ENCODE measurements around the gene ZNF474.

The ZNF474 gene

DNA sequence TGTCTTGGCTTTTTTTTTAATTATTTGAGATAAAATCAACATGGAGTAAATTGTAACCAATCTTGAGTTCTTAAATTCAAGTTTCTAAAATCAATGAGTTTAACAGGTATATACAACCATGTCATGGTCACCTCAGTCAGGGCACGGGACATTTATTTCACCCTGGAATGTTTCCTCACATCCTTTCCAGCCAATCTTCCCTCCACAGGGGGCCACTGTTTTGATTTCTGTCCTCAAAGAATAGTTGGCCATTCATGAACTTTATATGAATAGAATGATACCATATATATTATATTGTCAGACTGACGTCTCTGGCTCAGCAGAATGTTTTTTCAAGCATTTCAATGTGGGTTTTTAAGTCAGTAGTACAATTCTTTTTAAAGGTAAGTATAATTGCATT lies 806 bp downstream of the ZNF474 start:
- H3K27me3 ChIP-seq (ENCODE audit: insufficient read depth, poor library complexity, severe bottlenecking), result no peaks in the 10 kb centered on the region
- H3K36me3 ChIP-seq (ENCODE audit: low read depth), result no peaks in the 10 kb centered on the region
- ATAC-seq (ENCODE audit: low read depth), result no peak
- DNase-seq (ENCODE audit: low spot score), result no peak
- H3K9me3 ChIP-seq (ENCODE audit: severe bottlenecking), result no peaks in the 10 kb centered on the region
- H3K4me1 ChIP-seq (ENCODE audit: insufficient read depth, poor library complexity, severe bottlenecking), result no peaks in the 10 kb centered on the region
- no peak overlapping the region for H3K4me3 ChIP-seq (ENCODE audit: severe bottlenecking)
- H3K27ac ChIP-seq (ENCODE audit: poor library complexity, severe bottlenecking), result no peak overlapping the region
- TF ChIP-seq, protein P1, sequence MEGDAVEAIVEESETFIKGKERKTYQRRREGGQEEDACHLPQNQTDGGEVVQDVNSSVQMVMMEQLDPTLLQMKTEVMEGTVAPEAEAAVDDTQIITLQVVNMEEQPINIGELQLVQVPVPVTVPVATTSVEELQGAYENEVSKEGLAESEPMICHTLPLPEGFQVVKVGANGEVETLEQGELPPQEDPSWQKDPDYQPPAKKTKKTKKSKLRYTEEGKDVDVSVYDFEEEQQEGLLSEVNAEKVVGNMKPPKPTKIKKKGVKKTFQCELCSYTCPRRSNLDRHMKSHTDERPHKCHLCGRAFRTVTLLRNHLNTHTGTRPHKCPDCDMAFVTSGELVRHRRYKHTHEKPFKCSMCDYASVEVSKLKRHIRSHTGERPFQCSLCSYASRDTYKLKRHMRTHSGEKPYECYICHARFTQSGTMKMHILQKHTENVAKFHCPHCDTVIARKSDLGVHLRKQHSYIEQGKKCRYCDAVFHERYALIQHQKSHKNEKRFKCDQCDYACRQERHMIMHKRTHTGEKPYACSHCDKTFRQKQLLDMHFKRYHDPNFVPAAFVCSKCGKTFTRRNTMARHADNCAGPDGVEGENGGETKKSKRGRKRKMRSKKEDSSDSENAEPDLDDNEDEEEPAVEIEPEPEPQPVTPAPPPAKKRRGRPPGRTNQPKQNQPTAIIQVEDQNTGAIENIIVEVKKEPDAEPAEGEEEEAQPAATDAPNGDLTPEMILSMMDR (IDR thresholded peaks at IDR 0.05; ENCODE audit: poor library complexity, severe bottlenecking), result no peak

DNA sequence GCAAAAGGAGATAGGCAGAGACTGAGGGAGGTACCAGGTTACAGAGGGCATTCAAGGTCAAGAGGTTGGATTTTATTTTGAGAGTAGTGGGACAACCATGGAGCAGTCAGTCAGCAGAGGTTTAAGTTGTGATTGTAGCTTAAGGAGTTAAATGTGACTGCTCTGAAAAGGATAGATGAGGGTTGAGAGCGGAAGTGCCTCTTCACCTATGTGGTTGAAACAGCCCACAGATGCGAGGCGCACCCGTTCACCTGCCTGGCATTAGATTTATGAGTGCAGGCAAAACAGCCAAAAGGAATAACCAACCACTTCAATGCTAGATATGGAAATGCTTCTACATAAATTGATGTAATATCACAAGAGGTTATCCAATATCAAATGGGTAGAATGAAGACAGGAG lies 8.4 kb downstream of the ZNF474 start:
- Histone ChIP-seq H3K4me3 (ENCODE audit: severe bottlenecking) (no peak overlapping the region), H3K9me3 (ENCODE audit: severe bottlenecking) (no peaks in the 10 kb centered on the region), H3K4me1 (ENCODE audit: insufficient read depth, poor library complexity, severe bottlenecking) (no peaks in the 10 kb centered on the region), H3K36me3 (ENCODE audit: low read depth) (no peaks in the 10 kb centered on the region), H3K27me3 (ENCODE audit: insufficient read depth, poor library complexity, severe bottlenecking) (no peaks in the 10 kb centered on the region), H3K27ac (ENCODE audit: poor library complexity, severe bottlenecking) (no peak overlapping the region)
- ATAC-seq (ENCODE audit: low read depth) (no peak), DNase-seq (ENCODE audit: low spot score) (no peak)
- TF ChIP-seq, protein P1 (IDR thresholded peaks at IDR 0.05; ENCODE audit: poor library complexity, severe bottlenecking), result no peak

DNA sequence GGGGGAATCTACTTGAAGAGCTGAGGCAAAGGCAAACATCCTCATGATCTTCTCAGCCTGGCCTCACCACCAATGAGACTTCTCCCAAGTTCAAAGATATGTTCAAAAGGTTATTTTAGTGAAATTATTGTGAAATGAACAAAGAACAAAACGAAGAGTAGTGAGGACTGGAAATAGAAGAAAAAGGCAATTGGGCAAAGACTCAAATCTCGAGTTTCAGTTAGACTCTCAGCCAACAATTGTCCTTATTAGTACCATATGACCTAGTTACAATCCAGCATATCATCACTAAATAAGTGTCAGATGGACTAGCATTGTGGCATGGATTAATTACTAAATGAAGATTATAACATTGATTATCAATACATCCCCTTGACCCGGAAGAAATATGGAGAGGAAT lies 9.0 kb downstream of the ZNF474 start:
- no peaks in the 10 kb centered on the region for H3K36me3 ChIP-seq (ENCODE audit: low read depth)
- DNase-seq (ENCODE audit: low spot score) (no peak), ATAC-seq (ENCODE audit: low read depth) (no peak)
- no peaks in the 10 kb centered on the region for H3K27me3 ChIP-seq (ENCODE audit: insufficient read depth, poor library complexity, severe bottlenecking)
- no peak overlapping the region for H3K4me3 ChIP-seq (ENCODE audit: severe bottlenecking)
- TF ChIP-seq, protein P1 (IDR thresholded peaks at IDR 0.05; ENCODE audit: poor library complexity, severe bottlenecking), result no peak
- no peak overlapping the region for H3K27ac ChIP-seq (ENCODE audit: poor library complexity, severe bottlenecking)
- H3K9me3 ChIP-seq (ENCODE audit: severe bottlenecking), result no peaks in the 10 kb centered on the region
- H3K4me1 ChIP-seq (ENCODE audit: insufficient read depth, poor library complexity, severe bottlenecking), result no peaks in the 10 kb centered on the region

DNA sequence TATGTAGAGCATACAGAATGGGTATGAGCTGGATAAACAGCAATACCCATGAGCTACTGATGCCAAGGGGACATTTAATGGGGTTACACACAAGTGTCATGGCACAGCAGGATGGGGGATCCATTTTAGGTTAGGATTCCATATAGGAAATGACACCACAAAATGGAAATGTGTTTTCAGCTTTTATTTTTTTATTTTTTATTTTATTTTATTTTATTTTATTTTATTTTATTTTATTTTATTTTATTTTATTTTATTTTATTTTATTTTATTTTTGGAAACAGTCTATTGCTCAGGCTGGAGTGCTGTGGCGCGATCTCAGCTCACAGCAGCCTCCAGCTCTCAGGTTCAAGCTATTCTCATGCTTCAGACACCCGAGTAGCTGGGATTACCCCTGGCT lies 11.6 kb downstream of the ZNF474 start:
- Histone ChIP-seq H3K36me3 (ENCODE audit: low read depth) (no peaks in the 10 kb centered on the region), H3K27ac (ENCODE audit: poor library complexity, severe bottlenecking) (no peak overlapping the region), H3K9me3 (ENCODE audit: severe bottlenecking) (no peaks in the 10 kb centered on the region), H3K4me1 (ENCODE audit: insufficient read depth, poor library complexity, severe bottlenecking) (no peaks in the 10 kb centered on the region), H3K27me3 (ENCODE audit: insufficient read depth, poor library complexity, severe bottlenecking) (no peaks in the 10 kb centered on the region), H3K4me3 (ENCODE audit: severe bottlenecking) (no peak overlapping the region)
- DNase-seq (ENCODE audit: low spot score), result no peak
- TF ChIP-seq, protein P1 (IDR thresholded peaks at IDR 0.05; ENCODE audit: poor library complexity, severe bottlenecking), result no peak
- no peak for ATAC-seq (ENCODE audit: low read depth)

DNA sequence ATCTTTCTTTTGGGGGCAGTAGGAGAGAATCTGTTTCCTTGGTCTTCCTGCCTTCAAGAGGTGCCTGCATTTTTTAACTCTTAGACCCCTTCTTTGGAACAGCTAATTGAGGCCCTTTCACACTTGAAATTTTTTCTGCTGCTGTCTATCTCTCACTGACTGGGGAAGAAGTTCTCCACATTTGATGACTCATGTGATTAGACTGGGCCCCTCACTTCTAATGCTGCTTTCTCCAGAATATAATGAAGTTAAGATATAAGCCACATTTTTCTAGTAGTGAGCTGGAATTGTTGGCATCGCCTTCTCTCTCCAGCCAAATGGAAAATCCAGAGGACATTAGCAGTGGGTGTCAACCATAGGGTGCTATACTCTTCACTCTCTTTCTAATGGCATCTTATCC lies 12.4 kb downstream of the ZNF474 start:
- Histone ChIP-seq H3K4me1 (ENCODE audit: insufficient read depth, poor library complexity, severe bottlenecking) (no peaks in the 10 kb centered on the region), H3K36me3 (ENCODE audit: low read depth) (no peaks in the 10 kb centered on the region), H3K9me3 (ENCODE audit: severe bottlenecking) (no peaks in the 10 kb centered on the region), H3K27ac (ENCODE audit: poor library complexity, severe bottlenecking) (no peak overlapping the region), H3K27me3 (ENCODE audit: insufficient read depth, poor library complexity, severe bottlenecking) (no peaks in the 10 kb centered on the region), H3K4me3 (ENCODE audit: severe bottlenecking) (no peak overlapping the region)
- no peak for ATAC-seq (ENCODE audit: low read depth)
- TF ChIP-seq, protein P1 (IDR thresholded peaks at IDR 0.05; ENCODE audit: poor library complexity, severe bottlenecking), result no peak
- DNase-seq (ENCODE audit: low spot score), result no peak
